HEK293T (cell line): ENCODE measurements around the gene FSTL4.

ENCODE experiments used
- ARNT ChIP-seq: fragments of 450-650 bp; IDR thresholded peaks from 2 replicates; pipeline ENCODE4 v1.6.1; 2017; ENCODE audit warnings: mild to moderate bottlenecking
- BHLHE40 ChIP-seq: fragments of 450-650 bp; IDR thresholded peaks from 2 replicates; pipeline ENCODE4 v1.6.1; 2016; ENCODE audit warnings: mild to moderate bottlenecking, moderate library complexity, borderline replicate concordance
- CTBP1 ChIP-seq: fragments of 450-650 bp; IDR thresholded peaks from 2 replicates; pipeline ENCODE4 v1.6.1; 2016; ENCODE audit warnings: borderline replicate concordance
- ELF4 ChIP-seq: fragments of 450-650 bp; IDR thresholded peaks from 2 replicates; pipeline ENCODE4 v1.6.1; 2017; ENCODE audit warnings: antibody characterized with exemption
- FOXA1 ChIP-seq: fragments of 450-650 bp; IDR thresholded peaks from 2 replicates; pipeline ENCODE4 v1.6.1; 2016; ENCODE audit warnings: mild to moderate bottlenecking
- FOXK2 ChIP-seq: fragments of 450-650 bp; IDR thresholded peaks from 2 replicates; pipeline ENCODE4 v1.6.1; 2016; ENCODE audit warnings: mild to moderate bottlenecking
- LEF1 ChIP-seq: fragments of 450-650 bp; IDR thresholded peaks from 2 replicates; pipeline ENCODE4 v1.6.1; 2017; ENCODE audit warnings: mild to moderate bottlenecking, borderline replicate concordance
- NFRKB ChIP-seq: fragments of 450-650 bp; IDR thresholded peaks from 2 replicates; pipeline ENCODE4 v1.6.1; 2016; ENCODE audit warnings: mild to moderate bottlenecking, moderate library complexity
- PKNOX1 ChIP-seq: fragments of 450-650 bp; IDR thresholded peaks from 2 replicates; pipeline ENCODE4 v1.6.1; 2016
- SP1 ChIP-seq: fragments of 450-650 bp; IDR thresholded peaks from 2 replicates; pipeline ENCODE4 v1.6.1; 2017
- SUZ12 ChIP-seq: fragments of 450-650 bp; IDR thresholded peaks from 2 replicates; pipeline ENCODE4 v1.6.1; 2016; ENCODE audit warnings: mild to moderate bottlenecking
- TARDBP ChIP-seq: fragments of 450-650 bp; IDR thresholded peaks from 2 replicates; pipeline ENCODE4 v1.6.1; 2016
- ZNF384 ChIP-seq: fragments of 450-650 bp; IDR thresholded peaks from 2 replicates; pipeline ENCODE4 v1.6.1; 2016

- no peak for TF ChIP-seq PKNOX1
- TF ChIP-seq NFRKB: no peak
- no peak for TF ChIP-seq SUZ12
- no peak for TF ChIP-seq ARNT
- no peak for TF ChIP-seq SP1
- TF ChIP-seq LEF1: no peak
- TF ChIP-seq FOXA1: no peak
- TF ChIP-seq TARDBP: no peak
- no peak for TF ChIP-seq ZNF384
- no peak for TF ChIP-seq FOXK2
- TF ChIP-seq CTBP1: no peak
- TF ChIP-seq ELF4: no peak
- TF ChIP-seq BHLHE40: no peak
Observed at GRCh38 chr5:133552925-133553525, 59.3 kb downstream of the FSTL4 start.
